A172 (cell line): Measurements from ENCODE around the gene CD24. TPM values are rescaled to one million over a fixed set of nuclear protein-coding genes. Genes with fewer than 3 reads are reported as not detected.
A peak's percentile ranks its signal among the peaks of the same experiment; 100 is the strongest.

Experiments used
- DNase-seq: peaks from one replicate; pipeline ENCODE4 v3.0.0-alpha.2; 2015; ENCODE audit warnings: low spot score
- total RNA-seq: library from RNA; depleted of rRNA; stranded (reverse); fragments of >200 nt; shearing (Covaris generic); gene quantifications from 2 replicates; pipeline ENCODE4 v1.2.3, GENCODE V29; 2014; rRNA removed

Gene CD24
- total RNA-seq, 1 experiment from 2014 or later, result 26.9 TPM

GRCh38 chr6:106967936-106968555, 6.5 kb downstream of the CD24 start:
- DNase-seq, result no peak

GRCh38 chr6:106966671-106967640, 7.6 kb downstream of the CD24 start:
- no peak for DNase-seq

GRCh38 chr6:106966229-106966628, 8.3 kb downstream of the CD24 start:
- DNase-seq, result no peak

- no peak for DNase-seq
These were observed 9.6 kb downstream of the CD24 start for GRCh38 chr6:106964954-106965353.

GRCh38 chr6:106964099-106964498, 10.4 kb downstream of the CD24 start:
- DNase-seq, result no peak

- no peak for DNase-seq
These were observed 11.0 kb downstream of the CD24 start for GRCh38 chr6:106963544-106963943.

- DNase-seq, result no peak
These were observed 12.7 kb downstream of the CD24 start for GRCh38 chr6:106961801-106962200.

- DNase-seq, result no peak
These were observed 13.4 kb downstream of the CD24 start for GRCh38 chr6:106961136-106961535.

GRCh38 chr6:106959985-106960384, 14.5 kb downstream of the CD24 start:
- no peak for DNase-seq

- DNase-seq, result no peak
These were observed 34.7 kb downstream of the CD24 start for GRCh38 chr6:106939848-106940247.

GRCh38 chr6:106939208-106939607, 35.3 kb downstream of the CD24 start:
- DNase-seq, result no peak

GRCh38 chr6:106927531-106928398, 46.8 kb downstream of the CD24 start:
- DNase-seq, result peak; percentile 41

GRCh38 chr6:106925948-106926347, 48.6 kb downstream of the CD24 start:
- no peak for DNase-seq

GRCh38 chr6:106924694-106925523, 49.6 kb downstream of the CD24 start:
- DNase-seq, result no peak

- no peak for DNase-seq
These were observed 51.9 kb downstream of the CD24 start for GRCh38 chr6:106922626-106923025.

Other genes starting within 250 kb of the CD24 start
- 19.3 and 38.9 TPM in 2 replicates for gene MTRES1, start 53.5 kb upstream of the CD24 start, total RNA-seq
- 2.3 and 3.5 TPM in 2 replicates for gene BEND3, start 140.8 kb upstream of the CD24 start, total RNA-seq